ENCODE data around the gene MYO3A. TPM values are rescaled to one million over a fixed set of nuclear protein-coding genes. Genes with fewer than 3 reads are reported as not detected.

Gene MYO3A
- polyA plus RNA-seq, 3 donors, result not detected

- H4K20me1 ChIP-seq (ENCODE audit: insufficient read depth, low read length), result no peaks in the 10 kb centered on the region
- WGBS (ENCODE audit: insufficient coverage), result 1% methylated on average over 21 of the region's 31 CpGs
- H3K36me3 ChIP-seq (replicated peaks in 1 of 2; ENCODE audit: control insufficient read depth in 1 of 2, insufficient read depth in 2 of 2, low read length in 2 of 2), result no peaks in the 10 kb centered on the region
- peaks cover 0 to 29% (median 21%) of the 10 kb centered on the region in 7 donors for H3K9me3 Mint-ChIP-seq
- no peak for DNase-seq
- TF ChIP-seq CTCF (IDR thresholded peaks at IDR 0.05), result no peak
- H2AFZ ChIP-seq (ENCODE audit: insufficient read depth, low read depth, low read length, poor library complexity, severe bottlenecking), result no peak overlapping the region
- no peak overlapping the region for H3K4me3 ChIP-seq (replicated peaks in 1 of 3; ENCODE audit: low read depth in 2 of 3, low read length in 3 of 3)
- H3K27ac ChIP-seq (ENCODE audit: low read depth in 1 of 2, low read length in 2 of 2), result no peak overlapping the region
- peaks cover 86 to 98% of the 10 kb centered on the region in 2 donors for H3K27me3 ChIP-seq (ENCODE audit: control insufficient read depth in 2 of 2, insufficient read depth in 2 of 2, low read length in 2 of 2)
- no peaks in the 10 kb centered on the region for H3K4me1 ChIP-seq (ENCODE audit: control insufficient read depth in 1 of 2, insufficient read depth in 2 of 2, low read length in 2 of 2)
- peaks cover 13 to 90% (median 86%) of the 10 kb centered on the region in 3 donors for H3K27me3 Mint-ChIP-seq (ENCODE audit: low read depth in 3 of 3)
- peaks cover 0 to 53% of the 10 kb centered on the region in 2 donors for H3K9me3 ChIP-seq (replicated peaks in 1 of 2; ENCODE audit: control insufficient read depth in 1 of 2, insufficient read depth in 1 of 2, low read length in 2 of 2)
- H3K27ac Mint-ChIP-seq, result no peak overlapping the region
- intact Hi-C loops (cut with micrococcal nuclease), result no loop called here
- H3K36me3 Mint-ChIP-seq, result peaks cover 0 to 11% of the 10 kb centered on the region in 2 donors
- H3K9ac ChIP-seq (ENCODE audit: insufficient read depth, low read length, poor library complexity, severe bottlenecking), result no peak overlapping the region
- peak overlapping the region; percentile 48 to 88 for H3K4me3 Mint-ChIP-seq
- H3K4me1 Mint-ChIP-seq, result peaks cover 17% of the 10 kb centered on the region
- H3K4me2 ChIP-seq (replicated peaks; ENCODE audit: extremely low read depth, low read length, poor library complexity, severe bottlenecking), result no peak overlapping the region
- no peaks in the 10 kb centered on the region for H3K79me2 ChIP-seq (ENCODE audit: insufficient read depth, low read length)
Measured at GRCh38 chr10:26215396-26215934, 281.4 kb downstream of the MYO3A start.

DNA sequence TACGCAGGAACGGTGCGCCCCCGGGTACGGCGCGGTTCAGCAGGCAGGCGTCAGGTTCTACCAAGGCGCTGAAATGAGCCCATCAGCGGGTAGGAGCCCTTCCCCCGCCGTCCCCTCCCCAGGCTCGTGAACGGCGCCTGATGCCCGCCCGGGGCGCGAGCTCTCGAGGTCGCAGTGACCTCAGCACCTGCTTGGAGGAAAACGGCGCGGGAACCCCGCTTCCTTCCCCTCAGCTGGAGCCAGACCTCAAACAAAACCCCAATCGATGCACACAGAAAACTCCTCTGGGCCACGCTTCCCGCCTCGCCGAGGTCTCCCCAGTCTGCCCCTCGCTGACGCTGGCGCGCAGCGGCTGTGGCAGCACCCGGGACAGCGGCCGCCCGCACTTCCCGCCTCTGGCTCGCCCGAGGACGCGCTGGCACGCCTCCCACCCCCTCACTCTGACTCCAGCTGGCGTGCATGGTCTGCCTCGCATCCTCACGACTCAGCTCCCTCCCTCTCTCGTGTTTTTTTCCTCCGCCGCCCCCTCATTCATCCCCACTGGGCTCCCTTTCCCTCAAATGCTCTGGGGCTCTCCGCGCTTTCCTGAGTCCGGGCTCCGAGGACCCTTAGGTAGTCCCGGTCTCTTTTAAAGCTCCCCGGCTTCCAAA is 282.0 kb downstream of the MYO3A start:
- H3K4me3 Mint-ChIP-seq, result peak overlapping the region in 1 of 2 donors; percentile 88
- Histone ChIP-seq H3K9ac (ENCODE audit: insufficient read depth, low read length, poor library complexity, severe bottlenecking) (no peak overlapping the region), H3K27me3 (ENCODE audit: control insufficient read depth in 2 of 2, insufficient read depth in 2 of 2, low read length in 2 of 2) (peaks cover 86 to 98% of the 10 kb centered on the region in 2 donors), H3K4me2 (replicated peaks; ENCODE audit: extremely low read depth, low read length, poor library complexity, severe bottlenecking) (no peak overlapping the region), H3K79me2 (ENCODE audit: insufficient read depth, low read length) (no peaks in the 10 kb centered on the region), H3K4me1 (ENCODE audit: control insufficient read depth in 1 of 2, insufficient read depth in 2 of 2, low read length in 2 of 2) (no peaks in the 10 kb centered on the region), H4K20me1 (ENCODE audit: insufficient read depth, low read length) (no peaks in the 10 kb centered on the region), H2AFZ (ENCODE audit: insufficient read depth, low read depth, low read length, poor library complexity, severe bottlenecking) (no peak overlapping the region), H3K36me3 (replicated peaks in 1 of 2; ENCODE audit: control insufficient read depth in 1 of 2, insufficient read depth in 2 of 2, low read length in 2 of 2) (no peaks in the 10 kb centered on the region), H3K9me3 (replicated peaks in 1 of 2; ENCODE audit: control insufficient read depth in 1 of 2, insufficient read depth in 1 of 2, low read length in 2 of 2) (peaks cover 0 to 50% of the 10 kb centered on the region in 2 donors), H3K4me3 (replicated peaks in 1 of 3; ENCODE audit: low read depth in 2 of 3, low read length in 3 of 3) (no peak overlapping the region), H3K27ac (ENCODE audit: low read depth in 1 of 2, low read length in 2 of 2) (no peak overlapping the region)
- H3K9me3 Mint-ChIP-seq, result peaks cover 0 to 29% (median 21%) of the 10 kb centered on the region in 7 donors
- no peak for TF ChIP-seq CTCF (IDR thresholded peaks at IDR 0.05)
- DNase-seq, result no peak
- WGBS (ENCODE audit: insufficient coverage), result under 1% methylated on average over 57 of the region's 57 CpGs
- H3K36me3 Mint-ChIP-seq, result peaks cover 0 to 11% of the 10 kb centered on the region in 2 donors
- peaks cover 17% of the 10 kb centered on the region for H3K4me1 Mint-ChIP-seq
- H3K27me3 Mint-ChIP-seq (ENCODE audit: low read depth in 3 of 3), result peaks cover 19 to 96% (median 92%) of the 10 kb centered on the region in 3 donors
- intact Hi-C loops (cut with micrococcal nuclease), result no loop called here
- no peak overlapping the region for H3K27ac Mint-ChIP-seq
